HEK293 (cell line): Measurements from ENCODE around the gene ERI3.

Experiments
- CTCF ChIA-PET: fragments of 350-600 bp; formaldehyde crosslinking; extraction: SDS; loops from one replicate; lab custom pipeline; 2021; ENCODE audit warnings: antibody characterized with exemption; lab: Yijun Ruan, JAX
- POLR2A ChIA-PET: fragments of 300-600 bp; formaldehyde crosslinking; extraction: SDS; loops from one replicate; lab custom pipeline; 2020; ENCODE audit warnings: antibody characterized with exemption, inconsistent platforms; lab: Yijun Ruan, JAX
- H3K27ac ChIP-seq: fragments of 200-500 bp; sonication (Bioruptor generic); 2 replicates; pipeline ENCODE4 v1.5.1; 2014; ENCODE audit warnings: low read depth, low read length, control low read depth, inconsistent platforms; ENCODE audit errors: extremely low read depth
- H3K36me3 ChIP-seq, 2 experiments: fragments of 200-500 bp in 1 of 2; sonication (Bioruptor generic) in 1 of 2; 1 replicate in 1 of 2; 2 replicates in 1 of 2; pipeline ENCODE4 v1.5.1; 2014 to 2017; ENCODE audit warnings: inconsistent platforms in 2 of 2, low read length in 2 of 2; ENCODE audit not compliant: control insufficient read depth in 2 of 2, insufficient read depth in 1 of 2
- H3K4me1 ChIP-seq: fragments of 200-500 bp; sonication (Bioruptor generic); 2 replicates; pipeline ENCODE4 v1.5.1; 2014; ENCODE audit warnings: mild to moderate bottlenecking, low read length, inconsistent platforms; ENCODE audit not compliant: control insufficient read depth, insufficient read depth
- H3K4me3 ChIP-seq: 2 replicates; pipeline ENCODE4 v1.5.1; 2011; ENCODE audit warnings: low read depth, mild to moderate bottlenecking, control low read depth, low read length, moderate library complexity
- H3K9me3 ChIP-seq: fragments of 200-500 bp; sonication (Bioruptor generic); 2 replicates; pipeline ENCODE4 v1.5.1; 2014; ENCODE audit warnings: low read depth, low read length, inconsistent platforms; ENCODE audit not compliant: control insufficient read depth, insufficient read depth
- BCL11A ChIP-seq: fragments of 450-650 bp; formaldehyde crosslinking; IDR thresholded peaks from 2 replicates; pipeline ENCODE4 v1.5.1; 2016; ENCODE audit warnings: low read depth, missing biosample characterization, missing genetic modification characterization
- GFI1B ChIP-seq: fragments of 450-650 bp; formaldehyde crosslinking; IDR thresholded peaks from 2 replicates; pipeline ENCODE4 v1.5.1; 2016; ENCODE audit warnings: missing biosample characterization, missing genetic modification characterization
- GLIS2 ChIP-seq: fragments of 450-650 bp; formaldehyde crosslinking; IDR thresholded peaks from 2 replicates; pipeline ENCODE4 v1.5.1; 2016; ENCODE audit warnings: missing biosample characterization, missing genetic modification characterization
- IKZF3 ChIP-seq: fragments of 450-650 bp; IDR thresholded peaks from 2 replicates; pipeline ENCODE4 v1.5.0; 2018; ENCODE audit warnings: missing biosample characterization, mild to moderate bottlenecking, missing genetic modification characterization, moderate library complexity
- KLF10 ChIP-seq: fragments of 450-650 bp; IDR thresholded peaks from 2 replicates; pipeline ENCODE4 v1.5.1; 2018; ENCODE audit warnings: missing biosample characterization, mild to moderate bottlenecking, missing genetic modification characterization
- KLF7 ChIP-seq: fragments of 450-650 bp; formaldehyde crosslinking; IDR thresholded peaks from 2 replicates; pipeline ENCODE4 v1.5.1; 2016; ENCODE audit warnings: missing biosample characterization, missing genetic modification characterization, borderline replicate concordance
- KLF9 ChIP-seq: fragments of 450-650 bp; formaldehyde crosslinking; IDR thresholded peaks from 2 replicates; pipeline ENCODE4 v1.5.1; 2016; ENCODE audit warnings: missing biosample characterization, missing genetic modification characterization, low read depth
- SCRT2 ChIP-seq: fragments of 450-650 bp; formaldehyde crosslinking; IDR thresholded peaks from 2 replicates; pipeline ENCODE4 v1.5.1; 2016; ENCODE audit warnings: missing biosample characterization, missing genetic modification characterization
- SP7 ChIP-seq: fragments of 450-650 bp; formaldehyde crosslinking; IDR thresholded peaks from 2 replicates; pipeline ENCODE4 v1.5.1; 2016; ENCODE audit warnings: missing biosample characterization, missing genetic modification characterization
- WT1 ChIP-seq: fragments of 450-650 bp; formaldehyde crosslinking; IDR thresholded peaks from 2 replicates; pipeline ENCODE4 v1.5.1; 2016; ENCODE audit warnings: missing biosample characterization, missing genetic modification characterization
- ZBTB21 ChIP-seq: fragments of 450-650 bp; formaldehyde crosslinking; IDR thresholded peaks from 2 replicates; pipeline ENCODE4 v1.5.1; 2017; ENCODE audit warnings: missing biosample characterization, missing genetic modification characterization
- ZBTB48 ChIP-seq: fragments of 450-650 bp; formaldehyde crosslinking; IDR thresholded peaks from 2 replicates; pipeline ENCODE4 v1.5.1; 2016; ENCODE audit warnings: missing biosample characterization, missing genetic modification characterization
- ZFHX2 ChIP-seq: fragments of 450-650 bp; formaldehyde crosslinking; conservative IDR thresholded peaks from 2 replicates; pipeline ENCODE4 v1.5.1; 2016; ENCODE audit warnings: missing biosample characterization, missing genetic modification characterization
- ZFP3 ChIP-seq: fragments of 450-650 bp; formaldehyde crosslinking; IDR thresholded peaks from 2 replicates; pipeline ENCODE4 v1.5.1; 2016; ENCODE audit warnings: low read depth, missing biosample characterization, missing genetic modification characterization
- ZNF114 ChIP-seq: fragments of 450-650 bp; formaldehyde crosslinking; IDR thresholded peaks from 2 replicates; pipeline ENCODE4 v1.5.0; 2017; ENCODE audit warnings: missing biosample characterization, missing genetic modification characterization
- ZNF140 ChIP-seq: fragments of 450-650 bp; formaldehyde crosslinking; IDR thresholded peaks from 2 replicates; pipeline ENCODE4 v1.5.1; 2016; ENCODE audit warnings: missing biosample characterization, missing genetic modification characterization
- ZNF214 ChIP-seq: fragments of 450-650 bp; formaldehyde crosslinking; IDR thresholded peaks from 2 replicates; pipeline ENCODE4 v1.5.1; 2017; ENCODE audit warnings: missing biosample characterization, mild to moderate bottlenecking, missing genetic modification characterization, borderline replicate concordance
- ZNF221 ChIP-seq: fragments of 450-650 bp; formaldehyde crosslinking; IDR thresholded peaks from 2 replicates; pipeline ENCODE4 v1.5.1; 2017; ENCODE audit warnings: missing biosample characterization, missing genetic modification characterization, borderline replicate concordance
- ZNF292 ChIP-seq: fragments of 450-650 bp; formaldehyde crosslinking; IDR thresholded peaks from 2 replicates; pipeline ENCODE4 v1.5.1; 2016; ENCODE audit warnings: low read depth, missing biosample characterization, missing genetic modification characterization, borderline replicate concordance
- ZNF302 ChIP-seq: fragments of 450-650 bp; formaldehyde crosslinking; IDR thresholded peaks from 2 replicates; pipeline ENCODE4 v1.5.1; 2016; ENCODE audit warnings: missing biosample characterization, missing genetic modification characterization, low read depth
- ZNF514 ChIP-seq: fragments of 450-650 bp; formaldehyde crosslinking; IDR thresholded peaks from 2 replicates; pipeline ENCODE4 v1.5.1; 2016; ENCODE audit warnings: missing biosample characterization, missing genetic modification characterization
- ZNF548 ChIP-seq: fragments of 450-650 bp; formaldehyde crosslinking; IDR thresholded peaks from 2 replicates; pipeline ENCODE4 v1.5.1; 2016; ENCODE audit warnings: missing biosample characterization, missing genetic modification characterization
- ZNF585B ChIP-seq: fragments of 450-650 bp; formaldehyde crosslinking; IDR thresholded peaks from 2 replicates; pipeline ENCODE4 v1.5.1; 2016; ENCODE audit warnings: missing biosample characterization, missing genetic modification characterization
- ZNF76 ChIP-seq: fragments of 450-650 bp; formaldehyde crosslinking; IDR thresholded peaks from 2 replicates; pipeline ENCODE4; 2016; ENCODE audit warnings: low read depth, missing biosample characterization, missing genetic modification characterization, borderline replicate concordance
- ZNF830 ChIP-seq: fragments of 450-650 bp; IDR thresholded peaks from 2 replicates; pipeline ENCODE4 v1.5.0; 2018; ENCODE audit warnings: missing biosample characterization, missing genetic modification characterization, low read depth, mild to moderate bottlenecking, moderate library complexity
- ZXDB ChIP-seq: fragments of 450-650 bp; formaldehyde crosslinking; IDR thresholded peaks from 2 replicates; pipeline ENCODE4 v1.5.1; 2016; ENCODE audit warnings: missing biosample characterization, missing genetic modification characterization
- TF ChIP-seq, protein P1 (sequence below): fragments of 450-650 bp; formaldehyde crosslinking; IDR thresholded peaks from 2 replicates; pipeline ENCODE4 v1.5.1; 2016; ENCODE audit warnings: missing biosample characterization, missing genetic modification characterization
- TF ChIP-seq, protein P2 (sequence below): fragments of 450-650 bp; formaldehyde crosslinking; IDR thresholded peaks from 2 replicates; pipeline ENCODE4 v1.5.0; 2017; ENCODE audit warnings: missing biosample characterization, missing genetic modification characterization, borderline replicate concordance
- TF ChIP-seq, protein P3 (sequence below): fragments of 450-650 bp; formaldehyde crosslinking; IDR thresholded peaks from 2 replicates; pipeline ENCODE4 v1.5.1; 2016; ENCODE audit warnings: missing biosample characterization, missing genetic modification characterization

Gene ERI3

DNA sequence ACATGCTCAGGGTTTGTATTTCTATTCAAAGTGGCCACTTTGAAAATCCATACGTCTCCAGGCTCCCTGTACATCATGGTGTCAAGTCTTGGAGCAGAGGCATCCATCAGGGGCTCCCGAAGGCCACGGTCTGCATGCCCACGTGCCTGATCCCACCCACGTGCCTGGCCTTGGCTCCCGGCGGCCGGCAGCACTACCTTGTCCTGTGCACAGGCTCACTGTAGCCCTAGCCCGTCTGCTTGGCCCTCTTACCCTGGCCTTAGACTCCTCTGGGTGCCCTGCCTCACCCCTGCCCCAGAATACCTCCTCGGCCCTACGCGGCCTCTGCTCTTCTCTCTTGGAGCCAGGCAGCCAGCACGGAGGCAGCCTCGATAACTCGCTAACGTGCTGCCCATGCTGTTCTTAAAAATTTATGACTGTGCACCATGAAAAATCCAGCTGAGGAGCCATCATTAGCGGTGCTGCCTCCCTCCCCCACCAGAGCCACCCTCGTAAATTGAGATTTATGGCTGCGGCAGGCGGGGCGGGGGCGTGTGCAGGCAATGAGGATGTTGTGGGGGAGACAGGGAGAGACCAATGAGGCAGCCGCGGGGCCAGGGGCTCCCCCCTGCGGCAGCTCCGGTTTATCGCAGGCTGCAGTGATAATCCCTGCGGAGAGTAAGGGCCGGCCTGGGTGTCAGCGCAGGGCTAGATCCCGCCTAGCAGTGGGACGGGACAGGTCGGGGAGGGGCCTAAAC, 117.2 kb downstream of the ERI3 start:
- ChIA-PET POLR2A (no interaction called here), CTCF (interaction anchor here (0.5 kb wide), 1 partner anchor 248 kb away, joined by 4 read pairs; no protein-coding TSS in a partner anchor)
- H3K9me3 ChIP-seq, result no peaks in the 10 kb centered on the region
- H3K4me1 ChIP-seq, result peaks cover 19% of the 10 kb centered on the region
- peak overlapping the region; percentile 58; the same call in 1 of the 2 replicates for H3K27ac ChIP-seq
- H3K36me3 ChIP-seq, result peaks cover 0 to 26% of the 10 kb centered on the region in 2 experiments; a peak in 2 of 3 replicates
- H3K4me3 ChIP-seq, result no peak overlapping the region
- TF ChIP-seq GLIS2 (tag by site-specific recombination) (peak; percentile 89), WT1 (peak; percentile 92), ZFHX2 (tag by site-specific recombination) (peak; percentile 99), BCL11A (tag by site-specific recombination) (0 out of 2 replicates have a peak, but pooled peaks have one; percentile 75), ZNF292 (tag by site-specific recombination) (no peak), ZNF548 (no peak), ZNF76 (tag by site-specific recombination) (no peak; the same call in 1 of the 2 replicates), ZBTB48 (tag by site-specific recombination) (peak; percentile 75; the same call in 1 of the 2 replicates), ZNF514 (no peak), SP7 (tag by site-specific recombination) (peak; percentile 98), ZNF140 (tag by site-specific recombination) (no peak), KLF10 (peak; percentile 99), KLF7 (tag by site-specific recombination) (peak; percentile 93; the same call in 1 of the 2 replicates), GFI1B (peak; percentile 68; the same call in 1 of the 2 replicates), ZNF221 (tag by site-specific recombination) (no peak), ZNF302 (tag by site-specific recombination) (no peak), KLF9 (tag by site-specific recombination) (peak; percentile 95), ZNF214 (no peak), ZFP3 (tag by site-specific recombination) (no peak), SCRT2 (tag by site-specific recombination) (0 out of 2 replicates have a peak, but pooled peaks have one; percentile 18), ZNF585B (tag by site-specific recombination) (no peak), IKZF3 (peak; percentile 74), ZNF114 (tag by site-specific recombination) (no peak), ZXDB (tag by site-specific recombination) (peak; percentile 90), ZBTB21 (peak; percentile 40; the same call in 1 of the 2 replicates), ZNF830 (tag by site-specific recombination) (no peak)
- TF ChIP-seq, protein P1, sequence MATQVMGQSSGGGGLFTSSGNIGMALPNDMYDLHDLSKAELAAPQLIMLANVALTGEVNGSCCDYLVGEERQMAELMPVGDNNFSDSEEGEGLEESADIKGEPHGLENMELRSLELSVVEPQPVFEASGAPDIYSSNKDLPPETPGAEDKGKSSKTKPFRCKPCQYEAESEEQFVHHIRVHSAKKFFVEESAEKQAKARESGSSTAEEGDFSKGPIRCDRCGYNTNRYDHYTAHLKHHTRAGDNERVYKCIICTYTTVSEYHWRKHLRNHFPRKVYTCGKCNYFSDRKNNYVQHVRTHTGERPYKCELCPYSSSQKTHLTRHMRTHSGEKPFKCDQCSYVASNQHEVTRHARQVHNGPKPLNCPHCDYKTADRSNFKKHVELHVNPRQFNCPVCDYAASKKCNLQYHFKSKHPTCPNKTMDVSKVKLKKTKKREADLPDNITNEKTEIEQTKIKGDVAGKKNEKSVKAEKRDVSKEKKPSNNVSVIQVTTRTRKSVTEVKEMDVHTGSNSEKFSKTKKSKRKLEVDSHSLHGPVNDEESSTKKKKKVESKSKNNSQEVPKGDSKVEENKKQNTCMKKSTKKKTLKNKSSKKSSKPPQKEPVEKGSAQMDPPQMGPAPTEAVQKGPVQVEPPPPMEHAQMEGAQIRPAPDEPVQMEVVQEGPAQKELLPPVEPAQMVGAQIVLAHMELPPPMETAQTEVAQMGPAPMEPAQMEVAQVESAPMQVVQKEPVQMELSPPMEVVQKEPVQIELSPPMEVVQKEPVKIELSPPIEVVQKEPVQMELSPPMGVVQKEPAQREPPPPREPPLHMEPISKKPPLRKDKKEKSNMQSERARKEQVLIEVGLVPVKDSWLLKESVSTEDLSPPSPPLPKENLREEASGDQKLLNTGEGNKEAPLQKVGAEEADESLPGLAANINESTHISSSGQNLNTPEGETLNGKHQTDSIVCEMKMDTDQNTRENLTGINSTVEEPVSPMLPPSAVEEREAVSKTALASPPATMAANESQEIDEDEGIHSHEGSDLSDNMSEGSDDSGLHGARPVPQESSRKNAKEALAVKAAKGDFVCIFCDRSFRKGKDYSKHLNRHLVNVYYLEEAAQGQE (tag by site-specific recombination), result no peak
- TF ChIP-seq, protein P2, sequence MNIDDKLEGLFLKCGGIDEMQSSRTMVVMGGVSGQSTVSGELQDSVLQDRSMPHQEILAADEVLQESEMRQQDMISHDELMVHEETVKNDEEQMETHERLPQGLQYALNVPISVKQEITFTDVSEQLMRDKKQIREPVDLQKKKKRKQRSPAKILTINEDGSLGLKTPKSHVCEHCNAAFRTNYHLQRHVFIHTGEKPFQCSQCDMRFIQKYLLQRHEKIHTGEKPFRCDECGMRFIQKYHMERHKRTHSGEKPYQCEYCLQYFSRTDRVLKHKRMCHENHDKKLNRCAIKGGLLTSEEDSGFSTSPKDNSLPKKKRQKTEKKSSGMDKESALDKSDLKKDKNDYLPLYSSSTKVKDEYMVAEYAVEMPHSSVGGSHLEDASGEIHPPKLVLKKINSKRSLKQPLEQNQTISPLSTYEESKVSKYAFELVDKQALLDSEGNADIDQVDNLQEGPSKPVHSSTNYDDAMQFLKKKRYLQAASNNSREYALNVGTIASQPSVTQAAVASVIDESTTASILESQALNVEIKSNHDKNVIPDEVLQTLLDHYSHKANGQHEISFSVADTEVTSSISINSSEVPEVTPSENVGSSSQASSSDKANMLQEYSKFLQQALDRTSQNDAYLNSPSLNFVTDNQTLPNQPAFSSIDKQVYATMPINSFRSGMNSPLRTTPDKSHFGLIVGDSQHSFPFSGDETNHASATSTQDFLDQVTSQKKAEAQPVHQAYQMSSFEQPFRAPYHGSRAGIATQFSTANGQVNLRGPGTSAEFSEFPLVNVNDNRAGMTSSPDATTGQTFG (tag by site-specific recombination), result no peak
- TF ChIP-seq, protein P3, sequence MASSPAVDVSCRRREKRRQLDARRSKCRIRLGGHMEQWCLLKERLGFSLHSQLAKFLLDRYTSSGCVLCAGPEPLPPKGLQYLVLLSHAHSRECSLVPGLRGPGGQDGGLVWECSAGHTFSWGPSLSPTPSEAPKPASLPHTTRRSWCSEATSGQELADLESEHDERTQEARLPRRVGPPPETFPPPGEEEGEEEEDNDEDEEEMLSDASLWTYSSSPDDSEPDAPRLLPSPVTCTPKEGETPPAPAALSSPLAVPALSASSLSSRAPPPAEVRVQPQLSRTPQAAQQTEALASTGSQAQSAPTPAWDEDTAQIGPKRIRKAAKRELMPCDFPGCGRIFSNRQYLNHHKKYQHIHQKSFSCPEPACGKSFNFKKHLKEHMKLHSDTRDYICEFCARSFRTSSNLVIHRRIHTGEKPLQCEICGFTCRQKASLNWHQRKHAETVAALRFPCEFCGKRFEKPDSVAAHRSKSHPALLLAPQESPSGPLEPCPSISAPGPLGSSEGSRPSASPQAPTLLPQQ, result peak; percentile 82
